Liver (tissue), 9 donors: Measurements from ENCODE around the gene MTG1. TPM values are rescaled to one million over a fixed set of nuclear protein-coding genes. Genes with fewer than 3 reads are reported as not detected.

Experiments
- DNase-seq: peaks from one replicate; pipeline ENCODE4 v3.0.0-alpha.2; 2017; ENCODE audit warnings: low spot score
- H3K27ac ChIP-seq, 2 donors: one replicate each; pipeline ENCODE4 v1.7.0; 2013; ENCODE audit warnings: inconsistent platforms in 2 of 2, low read length in 2 of 2, control low read depth in 1 of 2, low read depth in 1 of 2, mild to moderate bottlenecking in 1 of 2
- H3K27me3 ChIP-seq, 4 donors: one replicate each; pipeline versions ENCODE4 v1.6.1 to v1.7.0; 2013; ENCODE audit warnings: low read length in 3 of 4, inconsistent platforms in 1 of 4, mild to moderate bottlenecking in 1 of 4, moderate library complexity in 1 of 4; ENCODE audit not compliant: control insufficient read depth in 4 of 4, insufficient read depth in 4 of 4
- H3K36me3 ChIP-seq, 4 donors: one replicate each; pipeline versions ENCODE4 v1.6.1 to v1.7.0; 2013; ENCODE audit warnings: low read length in 3 of 4, mild to moderate bottlenecking in 3 of 4, low read depth in 1 of 4, moderate library complexity in 1 of 4; ENCODE audit not compliant: control insufficient read depth in 4 of 4, insufficient read depth in 3 of 4
- H3K4me1 ChIP-seq, 4 donors: one replicate each; pipeline versions ENCODE4 v1.6.1 to v1.7.0; 2013; ENCODE audit warnings: low read length in 3 of 4, mild to moderate bottlenecking in 3 of 4, moderate library complexity in 1 of 4; ENCODE audit not compliant: control insufficient read depth in 4 of 4, insufficient read depth in 4 of 4
- H3K4me3 ChIP-seq, 3 donors: one replicate each; pipeline versions ENCODE4 v1.6.1 to v1.7.0; 2013; ENCODE audit warnings: low read length in 3 of 3, control low read depth in 1 of 3, low read depth in 1 of 3, mild to moderate bottlenecking in 1 of 3
- H3K9ac ChIP-seq, 2 donors: one replicate each; pipeline ENCODE4 v1.7.0; 2013; ENCODE audit warnings: low read length in 2 of 2, mild to moderate bottlenecking in 2 of 2, moderate library complexity in 2 of 2, control low read depth in 1 of 2, low read depth in 1 of 2
- H3K9me3 ChIP-seq, 4 donors: one replicate each; pipeline versions ENCODE4 v1.6.1 to v1.7.0; 2013; ENCODE audit warnings: low read length in 3 of 4; ENCODE audit not compliant: control insufficient read depth in 4 of 4
- ATF3 ChIP-seq: IDR thresholded peaks from 2 replicates; pipeline ENCODE4 v1.6.1; 2016; ENCODE audit warnings: antibody characterized with exemption
- EGR1 ChIP-seq, 2 donors: IDR thresholded peaks; 2 replicates each; pipeline ENCODE4 v1.6.1; 2016 to 2018; ENCODE audit warnings: antibody characterized with exemption in 2 of 2, low read depth in 2 of 2
- FOXA1 ChIP-seq: IDR thresholded peaks from 2 replicates; pipeline ENCODE4 v1.6.1; 2016; ENCODE audit warnings: antibody characterized with exemption
- FOXA2 ChIP-seq: IDR thresholded peaks from 2 replicates; pipeline ENCODE4 v1.6.1; 2016; ENCODE audit warnings: antibody characterized with exemption
- HNF4A ChIP-seq, 2 donors: conservative IDR thresholded peaks; 2 replicates each; pipeline ENCODE4 v1.6.1; 2016; ENCODE audit warnings: antibody characterized with exemption in 2 of 2, mild to moderate bottlenecking in 2 of 2
- HNF4G ChIP-seq: IDR thresholded peaks from 2 replicates; pipeline ENCODE4 v1.6.1; 2016; ENCODE audit warnings: antibody characterized with exemption
- JUND ChIP-seq, 2 donors: IDR thresholded peaks; 2 replicates each; pipeline ENCODE4 v1.6.1; 2016; ENCODE audit warnings: antibody characterized with exemption in 2 of 2
- RAD21 ChIP-seq, 2 donors: IDR thresholded peaks; 2 replicates each; pipeline ENCODE4 v1.6.1; 2016; ENCODE audit warnings: antibody characterized with exemption in 2 of 2, mild to moderate bottlenecking in 2 of 2
- RXRA ChIP-seq, 2 donors: IDR thresholded peaks; 2 replicates each; pipeline ENCODE4 v1.6.1; 2017 to 2018; ENCODE audit warnings: antibody characterized with exemption in 2 of 2, mild to moderate bottlenecking in 1 of 2
- SP1 ChIP-seq: IDR thresholded peaks from 2 replicates; pipeline ENCODE4 v1.6.1; 2018; ENCODE audit warnings: antibody characterized with exemption, mild to moderate bottlenecking
- TAF1 ChIP-seq: conservative IDR thresholded peaks from 2 replicates; pipeline ENCODE4 v1.6.1; 2016; ENCODE audit warnings: antibody characterized with exemption, mild to moderate bottlenecking
- YY1 ChIP-seq: IDR thresholded peaks from 2 replicates; pipeline ENCODE4 v1.6.1; 2016; ENCODE audit warnings: antibody characterized with exemption, mild to moderate bottlenecking
- ZBTB33 ChIP-seq: IDR thresholded peaks from 2 replicates; pipeline ENCODE4 v1.6.1; 2016; ENCODE audit warnings: antibody characterized with exemption
- WGBS: extraction: QIAGEN DNeasy Blood & Tissue Kit; methylation state at CpG from one replicate; pipeline ENCODE4 v1.1.7; 2013; 5-methylcytosine and 5-hydroxymethylcytosine counted together
- polyA plus RNA-seq, 2 donors: library from polyadenylated mRNA; stranded (reverse) in 1 of 2; unstranded in 1 of 2; fragments of 200-250 nt in 1 of 2; fragments of >200 nt in 1 of 2; fragmentation: Nextera tagmentation in 1 of 2; extraction: Ambion mirVana in 1 of 2; gene quantifications; one replicate each; pipeline versions ENCODE4 v1.2.1 to v1.2.3, GENCODE V29; 2013 to 2015
- total RNA-seq, 2 donors: library from RNA; depleted of rRNA; stranded (reverse); fragments of >200 nt; gene quantifications; one replicate each; pipeline ENCODE4 v1.2.3, GENCODE V29; 2014
- TF ChIP-seq, protein P1 (sequence below): fragments of 150-350 bp; IDR thresholded peaks from 2 replicates; pipeline ENCODE4 v1.5.1; 2017; ENCODE audit warnings: improper control_type of control experiment, low read depth, low read length; ENCODE audit not compliant: missing input control
- TF ChIP-seq, protein P2 (sequence below): IDR thresholded peaks from 2 replicates; pipeline ENCODE4 v1.6.1; 2016; ENCODE audit warnings: antibody characterized with exemption, mild to moderate bottlenecking
- donor health status: healthy.
- donor health status: healthy.
- donor health status: healthy.
- donor health status: healthy.
- donor health status: healthy.

Gene MTG1
- total and polyA plus RNA-seq, 4 donors: 19.4 to 70.6 (median 38.2) TPM

DNA sequence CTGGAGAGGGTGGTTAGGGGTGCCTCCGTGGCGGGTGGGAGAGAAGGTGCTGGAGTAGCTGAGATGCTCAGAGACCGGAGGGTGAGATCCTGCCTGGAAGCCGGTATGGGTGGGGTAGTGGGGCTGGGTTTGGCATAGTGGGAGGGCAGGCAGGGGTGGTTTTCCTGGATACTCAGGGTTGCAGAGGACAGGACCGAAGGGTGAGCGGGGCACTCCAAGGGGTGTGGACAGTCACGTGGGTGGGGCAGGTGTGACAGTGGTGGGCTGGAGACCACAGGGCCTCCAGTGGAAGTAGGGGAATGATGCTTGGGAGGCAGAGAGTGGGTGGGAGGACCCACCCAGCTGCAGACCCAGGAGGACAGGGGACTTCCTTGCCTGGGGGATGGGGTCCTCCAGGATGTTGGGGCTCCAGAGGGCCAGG is 61.7 kb downstream of the MTG1 start:
- Histone ChIP-seq H3K4me1 (no peaks in the 10 kb centered on the region), H3K27me3 (no peaks in the 10 kb centered on the region), H3K9ac (no peak overlapping the region), H3K36me3 (no peaks in the 10 kb centered on the region), H3K4me3 (no peak overlapping the region), H3K9me3 (no peaks in the 10 kb centered on the region), H3K27ac (no peak overlapping the region)
- TF ChIP-seq HNF4A (conservative IDR thresholded peaks at IDR 0.05): no peak
- 88% methylated on average over 7 of the region's 7 CpGs for WGBS
- no peak for DNase-seq

GRCh38 chr10:133456041-133456951 is 62.3 kb downstream of the MTG1 start:
- Histone ChIP-seq H3K36me3 (no peaks in the 10 kb centered on the region), H3K9ac (no peak overlapping the region), H3K4me3 (no peak overlapping the region), H3K4me1 (no peaks in the 10 kb centered on the region), H3K27me3 (no peaks in the 10 kb centered on the region), H3K9me3 (no peaks in the 10 kb centered on the region), H3K27ac (no peak overlapping the region)
- WGBS: 90% methylated on average over 46 of the region's 46 CpGs
- TF ChIP-seq HNF4A (conservative IDR thresholded peaks at IDR 0.05): no peak
- TF ChIP-seq FOXA2: no peak
- no peak for TF ChIP-seq FOXA1
- no peak for TF ChIP-seq RAD21 (IDR thresholded peaks at IDR 0.05)
- TF ChIP-seq, protein P1, sequence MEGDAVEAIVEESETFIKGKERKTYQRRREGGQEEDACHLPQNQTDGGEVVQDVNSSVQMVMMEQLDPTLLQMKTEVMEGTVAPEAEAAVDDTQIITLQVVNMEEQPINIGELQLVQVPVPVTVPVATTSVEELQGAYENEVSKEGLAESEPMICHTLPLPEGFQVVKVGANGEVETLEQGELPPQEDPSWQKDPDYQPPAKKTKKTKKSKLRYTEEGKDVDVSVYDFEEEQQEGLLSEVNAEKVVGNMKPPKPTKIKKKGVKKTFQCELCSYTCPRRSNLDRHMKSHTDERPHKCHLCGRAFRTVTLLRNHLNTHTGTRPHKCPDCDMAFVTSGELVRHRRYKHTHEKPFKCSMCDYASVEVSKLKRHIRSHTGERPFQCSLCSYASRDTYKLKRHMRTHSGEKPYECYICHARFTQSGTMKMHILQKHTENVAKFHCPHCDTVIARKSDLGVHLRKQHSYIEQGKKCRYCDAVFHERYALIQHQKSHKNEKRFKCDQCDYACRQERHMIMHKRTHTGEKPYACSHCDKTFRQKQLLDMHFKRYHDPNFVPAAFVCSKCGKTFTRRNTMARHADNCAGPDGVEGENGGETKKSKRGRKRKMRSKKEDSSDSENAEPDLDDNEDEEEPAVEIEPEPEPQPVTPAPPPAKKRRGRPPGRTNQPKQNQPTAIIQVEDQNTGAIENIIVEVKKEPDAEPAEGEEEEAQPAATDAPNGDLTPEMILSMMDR: no peak
- no peak for TF ChIP-seq TAF1
- TF ChIP-seq, protein P2, sequence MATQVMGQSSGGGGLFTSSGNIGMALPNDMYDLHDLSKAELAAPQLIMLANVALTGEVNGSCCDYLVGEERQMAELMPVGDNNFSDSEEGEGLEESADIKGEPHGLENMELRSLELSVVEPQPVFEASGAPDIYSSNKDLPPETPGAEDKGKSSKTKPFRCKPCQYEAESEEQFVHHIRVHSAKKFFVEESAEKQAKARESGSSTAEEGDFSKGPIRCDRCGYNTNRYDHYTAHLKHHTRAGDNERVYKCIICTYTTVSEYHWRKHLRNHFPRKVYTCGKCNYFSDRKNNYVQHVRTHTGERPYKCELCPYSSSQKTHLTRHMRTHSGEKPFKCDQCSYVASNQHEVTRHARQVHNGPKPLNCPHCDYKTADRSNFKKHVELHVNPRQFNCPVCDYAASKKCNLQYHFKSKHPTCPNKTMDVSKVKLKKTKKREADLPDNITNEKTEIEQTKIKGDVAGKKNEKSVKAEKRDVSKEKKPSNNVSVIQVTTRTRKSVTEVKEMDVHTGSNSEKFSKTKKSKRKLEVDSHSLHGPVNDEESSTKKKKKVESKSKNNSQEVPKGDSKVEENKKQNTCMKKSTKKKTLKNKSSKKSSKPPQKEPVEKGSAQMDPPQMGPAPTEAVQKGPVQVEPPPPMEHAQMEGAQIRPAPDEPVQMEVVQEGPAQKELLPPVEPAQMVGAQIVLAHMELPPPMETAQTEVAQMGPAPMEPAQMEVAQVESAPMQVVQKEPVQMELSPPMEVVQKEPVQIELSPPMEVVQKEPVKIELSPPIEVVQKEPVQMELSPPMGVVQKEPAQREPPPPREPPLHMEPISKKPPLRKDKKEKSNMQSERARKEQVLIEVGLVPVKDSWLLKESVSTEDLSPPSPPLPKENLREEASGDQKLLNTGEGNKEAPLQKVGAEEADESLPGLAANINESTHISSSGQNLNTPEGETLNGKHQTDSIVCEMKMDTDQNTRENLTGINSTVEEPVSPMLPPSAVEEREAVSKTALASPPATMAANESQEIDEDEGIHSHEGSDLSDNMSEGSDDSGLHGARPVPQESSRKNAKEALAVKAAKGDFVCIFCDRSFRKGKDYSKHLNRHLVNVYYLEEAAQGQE: no peak
- no peak for TF ChIP-seq ZBTB33
- TF ChIP-seq SP1: no peak
- TF ChIP-seq YY1: no peak
- no peak for TF ChIP-seq ATF3
- no peak for TF ChIP-seq EGR1 (IDR thresholded peaks at IDR 0.05; ENCODE audit: low read depth in 2 of 2)
- TF ChIP-seq RXRA (IDR thresholded peaks at IDR 0.05): no peak
- TF ChIP-seq JUND (IDR thresholded peaks at IDR 0.05): no peak
- no peak for TF ChIP-seq HNF4G
- peak; percentile 30 for DNase-seq
